ENCODE measurements around the gene ADIPOR1.

DNA sequence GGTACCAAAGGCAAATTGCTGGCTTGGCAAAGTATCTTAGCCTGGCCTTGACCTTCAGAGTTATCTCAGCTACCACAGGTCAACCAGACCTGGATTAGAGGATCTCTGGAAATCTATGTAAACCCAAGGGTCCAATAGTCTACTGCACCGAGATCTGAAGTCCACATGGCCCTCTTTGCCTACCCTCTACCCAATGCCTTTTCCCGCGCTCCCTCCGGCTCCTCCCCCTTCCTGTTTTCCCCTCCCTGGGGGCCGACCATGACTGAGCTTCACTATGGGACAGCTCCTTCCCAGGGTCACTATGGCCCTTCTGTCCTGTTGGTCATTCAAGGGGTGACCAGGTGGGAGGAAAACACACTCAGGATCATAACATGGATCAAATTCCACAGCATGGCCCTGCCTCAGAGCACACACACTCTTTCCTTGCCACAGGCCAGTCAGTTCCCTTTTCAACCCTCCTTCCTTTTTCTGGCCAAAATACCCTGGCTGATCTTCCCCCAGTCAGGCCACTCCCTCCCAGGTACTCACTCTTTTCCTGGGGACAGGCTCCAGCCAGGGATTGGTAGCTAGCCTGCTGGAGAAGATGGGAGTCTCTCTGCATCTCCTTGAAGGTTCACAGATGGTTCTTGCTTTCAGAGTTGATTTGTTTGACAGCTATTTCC, 29.9 kb upstream of the ADIPOR1 start:
- TF ChIP-seq CTCF (IDR thresholded peaks at IDR 0.05) (no peak), POLR2A (IDR thresholded peaks at IDR 0.05) (no peak)

Measured in Peyer's patch (tissue), 4 donors.